RWPE2 (cell line): Measurements from ENCODE around the gene PLA2G2D.

Source experiments
- ATAC-seq: fragments of 200-7000 bp; cut with Tn5 transposase; 3 replicates; pipeline ENCODE4 v1.9.1; 2021; ENCODE audit warnings: low read depth
- DNase-seq: peaks from one replicate; pipeline ENCODE4 v3.0.0-alpha.2; 2020; ENCODE audit warnings: low spot score
- H3K27ac ChIP-seq: fragments of 450-650 bp; 2 replicates; pipeline ENCODE4 v1.5.1; 2017; ENCODE audit warnings: mild to moderate bottlenecking; ENCODE audit not compliant: poor library complexity, severe bottlenecking
- H3K27me3 ChIP-seq: fragments of 250-450 bp; sonication (Bioruptor Pico); 2 replicates; pipeline ENCODE4 v1.5.1; 2021; ENCODE audit warnings: mild to moderate bottlenecking, moderate library complexity; ENCODE audit not compliant: insufficient read depth, poor library complexity, severe bottlenecking
- H3K36me3 ChIP-seq: fragments of 250-450 bp; sonication (Bioruptor Pico); 2 replicates; pipeline ENCODE4 v1.5.1; 2020; ENCODE audit warnings: low read depth, mild to moderate bottlenecking, moderate library complexity
- H3K4me1 ChIP-seq: fragments of 250-450 bp; sonication (Bioruptor Pico); 2 replicates; pipeline ENCODE4 v1.5.1; 2021; ENCODE audit warnings: mild to moderate bottlenecking, moderate library complexity; ENCODE audit not compliant: insufficient read depth, poor library complexity, severe bottlenecking
- H3K4me3 ChIP-seq: fragments of 250-450 bp; sonication (Bioruptor Pico); 2 replicates; pipeline ENCODE4 v1.5.1; 2021; ENCODE audit warnings: mild to moderate bottlenecking, moderate library complexity; ENCODE audit not compliant: severe bottlenecking
- H3K9me3 ChIP-seq: fragments of 250-450 bp; sonication (Bioruptor Pico); 2 replicates; pipeline ENCODE4 v1.5.1; 2021; ENCODE audit warnings: mild to moderate bottlenecking, moderate library complexity; ENCODE audit not compliant: severe bottlenecking
- TF ChIP-seq, protein P1 (sequence below): fragments of 450-650 bp; IDR thresholded peaks from one replicate; pipeline ENCODE4 v1.5.1; 2017; ENCODE audit warnings: mild to moderate bottlenecking, moderate library complexity; ENCODE audit not compliant: poor library complexity, severe bottlenecking

PLA2G2D gene

DNA sequence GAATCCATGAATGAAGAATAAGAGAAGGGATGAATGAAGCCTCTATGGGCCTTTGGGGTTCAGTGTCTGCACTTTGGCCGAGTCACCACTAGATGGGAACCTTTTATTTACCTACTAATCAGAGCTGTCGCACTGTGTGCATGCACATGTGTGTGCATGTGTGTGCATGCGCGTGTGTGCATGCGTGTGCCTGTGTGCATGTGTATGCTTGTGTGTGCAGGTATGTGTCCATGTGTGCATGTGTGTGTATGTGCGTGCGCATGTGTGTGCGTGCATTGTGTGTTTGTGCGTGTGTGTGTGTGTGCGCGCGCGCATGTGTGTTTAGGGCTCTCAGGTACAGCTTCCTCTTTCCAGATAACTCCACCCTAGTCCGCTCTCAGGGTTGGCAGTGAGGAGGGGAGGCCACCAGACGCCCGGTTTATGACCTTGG lies 46.2 kb upstream of the PLA2G2D start:
- H3K4me3 ChIP-seq: no peak overlapping the region
- TF ChIP-seq, protein P1, sequence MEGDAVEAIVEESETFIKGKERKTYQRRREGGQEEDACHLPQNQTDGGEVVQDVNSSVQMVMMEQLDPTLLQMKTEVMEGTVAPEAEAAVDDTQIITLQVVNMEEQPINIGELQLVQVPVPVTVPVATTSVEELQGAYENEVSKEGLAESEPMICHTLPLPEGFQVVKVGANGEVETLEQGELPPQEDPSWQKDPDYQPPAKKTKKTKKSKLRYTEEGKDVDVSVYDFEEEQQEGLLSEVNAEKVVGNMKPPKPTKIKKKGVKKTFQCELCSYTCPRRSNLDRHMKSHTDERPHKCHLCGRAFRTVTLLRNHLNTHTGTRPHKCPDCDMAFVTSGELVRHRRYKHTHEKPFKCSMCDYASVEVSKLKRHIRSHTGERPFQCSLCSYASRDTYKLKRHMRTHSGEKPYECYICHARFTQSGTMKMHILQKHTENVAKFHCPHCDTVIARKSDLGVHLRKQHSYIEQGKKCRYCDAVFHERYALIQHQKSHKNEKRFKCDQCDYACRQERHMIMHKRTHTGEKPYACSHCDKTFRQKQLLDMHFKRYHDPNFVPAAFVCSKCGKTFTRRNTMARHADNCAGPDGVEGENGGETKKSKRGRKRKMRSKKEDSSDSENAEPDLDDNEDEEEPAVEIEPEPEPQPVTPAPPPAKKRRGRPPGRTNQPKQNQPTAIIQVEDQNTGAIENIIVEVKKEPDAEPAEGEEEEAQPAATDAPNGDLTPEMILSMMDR: peak; percentile 50
- H3K4me1 ChIP-seq: peaks cover 4% of the 10 kb centered on the region
- peaks cover 2% of the 10 kb centered on the region for H3K9me3 ChIP-seq
- no peak for DNase-seq
- no peaks in the 10 kb centered on the region for H3K36me3 ChIP-seq
- no peaks in the 10 kb centered on the region for H3K27me3 ChIP-seq
- no peak overlapping the region for H3K27ac ChIP-seq
- ATAC-seq: 0 out of 3 replicates have a peak, but pooled peaks have one; percentile 29

DNA sequence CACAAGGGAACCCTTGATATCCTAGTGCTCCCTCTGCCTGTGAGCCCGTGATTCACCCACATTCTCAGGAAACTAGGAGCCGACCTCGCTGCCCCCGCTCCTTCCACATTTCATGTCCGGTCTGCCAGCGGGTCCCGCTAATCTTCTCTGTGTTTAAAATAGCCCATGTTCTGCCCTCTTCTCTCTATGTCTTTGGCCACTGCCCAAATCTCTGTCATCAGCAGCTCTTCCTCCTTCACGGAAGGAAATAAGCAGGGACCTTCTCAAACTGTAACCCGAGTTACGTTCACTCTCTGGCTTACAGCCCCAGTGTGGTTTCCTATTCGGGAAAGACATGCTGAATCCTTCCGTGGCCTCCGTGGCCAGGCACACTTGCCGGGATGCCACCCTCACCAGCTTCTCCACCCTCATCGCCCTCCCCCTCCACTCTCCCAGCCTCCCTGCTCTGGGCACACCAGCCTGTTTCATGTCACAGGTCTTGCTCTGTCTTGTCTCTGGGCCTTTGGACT lies 45.4 kb upstream of the PLA2G2D start:
- ATAC-seq: no peak
- H3K4me3 ChIP-seq: no peak overlapping the region
- H3K4me1 ChIP-seq: peaks cover 4% of the 10 kb centered on the region
- H3K36me3 ChIP-seq: no peaks in the 10 kb centered on the region
- H3K9me3 ChIP-seq: peaks cover 8% of the 10 kb centered on the region
- H3K27ac ChIP-seq: no peak overlapping the region
- DNase-seq: no peak
- TF ChIP-seq, protein P1: no peak
- H3K27me3 ChIP-seq: no peaks in the 10 kb centered on the region

DNA sequence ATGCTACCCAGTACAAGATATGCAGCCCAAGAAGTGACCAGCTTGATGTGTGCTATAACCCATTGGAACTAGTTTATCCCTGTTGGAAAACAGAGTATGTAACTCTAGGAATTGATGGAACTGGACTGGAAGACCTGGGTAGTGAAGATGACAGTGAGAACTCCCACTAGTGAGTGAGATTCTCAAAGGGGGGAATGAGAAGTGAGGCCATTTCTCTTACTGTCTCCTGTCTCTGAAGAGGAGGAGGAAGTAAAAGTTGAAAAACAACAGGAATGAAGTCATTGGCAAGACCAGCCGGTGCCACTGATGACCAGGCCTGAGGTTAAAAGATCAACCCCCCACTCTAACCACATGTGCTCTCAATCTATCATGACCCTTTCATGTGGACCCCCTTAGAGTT lies 40.7 kb upstream of the PLA2G2D start:
- Histone ChIP-seq H3K27me3 (no peaks in the 10 kb centered on the region), H3K27ac (no peak overlapping the region), H3K9me3 (peaks cover 8% of the 10 kb centered on the region), H3K4me1 (no peaks in the 10 kb centered on the region), H3K36me3 (no peaks in the 10 kb centered on the region), H3K4me3 (no peak overlapping the region)
- no peak for DNase-seq
- ATAC-seq: no peak
- TF ChIP-seq, protein P1: no peak

DNA sequence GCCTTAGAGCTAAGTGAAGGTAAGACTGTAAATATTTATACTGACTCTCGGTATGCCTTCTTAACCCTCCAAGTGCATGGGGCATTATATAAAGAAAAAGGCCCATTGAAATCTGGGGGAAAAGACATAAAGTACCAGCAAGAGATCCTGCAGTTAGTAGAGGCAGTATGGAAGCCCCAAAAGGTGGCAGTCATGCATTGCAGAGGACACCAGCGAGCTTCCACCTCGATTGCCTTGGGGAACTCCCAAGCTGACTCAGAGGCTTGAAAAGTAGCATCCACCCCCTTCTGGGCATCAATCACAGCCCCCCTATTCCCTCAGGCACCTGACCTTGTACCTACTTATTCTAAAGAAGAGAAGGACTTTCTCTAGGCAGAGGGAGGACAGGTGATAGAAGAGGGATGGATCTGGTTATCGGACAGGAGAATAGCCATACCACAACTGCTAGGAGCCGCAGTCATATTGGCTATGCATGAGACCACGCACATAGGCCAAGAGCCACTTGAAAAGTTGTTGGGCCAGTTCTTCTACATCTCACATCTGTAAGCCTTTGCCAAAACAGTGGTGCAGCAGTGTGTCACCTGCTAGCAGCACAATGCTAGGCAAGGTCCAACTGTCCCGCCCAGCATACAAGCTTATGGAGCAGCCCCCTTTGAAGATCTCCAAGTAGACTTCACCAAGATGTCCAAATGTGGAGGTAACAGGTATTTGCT lies 39.2 kb upstream of the PLA2G2D start:
- Histone ChIP-seq H3K9me3 (peaks cover 8% of the 10 kb centered on the region), H3K27me3 (no peaks in the 10 kb centered on the region)

More for the DNA sequence above, 39.2 kb upstream of the PLA2G2D start:
- TF ChIP-seq, protein P1: no peak
- DNase-seq: peak; percentile 12
- Histone ChIP-seq H3K4me1 (no peaks in the 10 kb centered on the region), H3K36me3 (no peaks in the 10 kb centered on the region), H3K4me3 (no peak overlapping the region), H3K27ac (no peak overlapping the region)
- no peak for ATAC-seq
